ENCODE results near the gene ARL6IP1. TPM values are rescaled to one million over a fixed set of nuclear protein-coding genes. Genes with fewer than 3 reads are reported as not detected.

The ARL6IP1 gene
- total RNA-seq, 2 experiments from 2014 or later = 97.0 to 97.3 TPM

DNA sequence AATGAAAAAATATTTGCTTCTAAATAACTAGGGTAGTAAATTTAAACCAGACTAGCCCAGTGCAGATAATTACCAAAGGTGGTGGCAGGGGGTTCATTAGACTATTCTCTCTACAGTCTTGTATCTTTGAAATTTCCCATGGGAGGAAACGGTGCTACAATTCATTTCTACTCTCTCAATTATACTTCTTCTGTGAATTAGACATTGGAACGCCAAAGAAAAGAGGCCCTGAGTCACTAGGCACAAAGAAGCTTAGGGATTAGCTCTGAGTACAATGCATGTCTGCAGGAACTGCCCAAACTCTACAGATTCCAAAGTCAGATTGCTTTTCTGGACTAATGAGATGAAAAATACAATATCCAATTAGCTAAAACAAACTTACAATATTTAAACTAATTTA, 30.7 kb upstream of the ARL6IP1 start:
- no peak overlapping the region for H3K27ac Mint-ChIP-seq
- TF ChIP-seq CTCF (IDR thresholded peaks at IDR 0.05) = no peak
- CTCF ChIA-PET = interaction anchor here (0.7 to 1.3 kb wide), 2 partner anchors 10 to 25 kb away, joined by 3 read pairs; no protein-coding TSS in a partner anchor
- POLR2A ChIA-PET = no interaction called here
- ATAC-seq = no peak
- intact Hi-C loops (cut with micrococcal nuclease) = no loop called here
- peaks cover 10% of the 10 kb centered on the region for H3K4me1 Mint-ChIP-seq (ENCODE audit: low read depth)
- no peaks in the 10 kb centered on the region for H3K9me3 Mint-ChIP-seq
- DNase-seq = no peak
- peaks cover 59% of the 10 kb centered on the region for H3K36me3 Mint-ChIP-seq (ENCODE audit: low read depth)
- H3K27me3 Mint-ChIP-seq = no peaks in the 10 kb centered on the region
- H3K4me3 Mint-ChIP-seq = no peak overlapping the region

- ATAC-seq (no peak), DNase-seq (no peak)
- H3K9me3 Mint-ChIP-seq = no peaks in the 10 kb centered on the region
- no peaks in the 10 kb centered on the region for H3K27me3 Mint-ChIP-seq
- peaks cover 3% of the 10 kb centered on the region for H3K4me1 Mint-ChIP-seq (ENCODE audit: low read depth)
- no peak overlapping the region for H3K4me3 Mint-ChIP-seq
- ChIA-PET POLR2A (interaction anchor here (0.9 kb wide), 1 partner anchor 27 kb away, joined by 3 read pairs; no protein-coding TSS in a partner anchor), CTCF (interaction anchor here (2.3 kb wide), 1 partner anchor 13 kb away, joined by 6 read pairs; no protein-coding TSS in a partner anchor)
- intact Hi-C loops (cut with micrococcal nuclease) = no loop called here
- TF ChIP-seq CTCF (IDR thresholded peaks at IDR 0.05) = no peak
- H3K27ac Mint-ChIP-seq = no peak overlapping the region
- H3K36me3 Mint-ChIP-seq (ENCODE audit: low read depth) = peaks cover 39% of the 10 kb centered on the region
Measured at GRCh38 chr16:18829251-18829650, 27.9 kb upstream of the ARL6IP1 start.

- H3K27ac Mint-ChIP-seq = peak overlapping the region; percentile 43
- no peak for TF ChIP-seq CTCF (IDR thresholded peaks at IDR 0.05)
- intact Hi-C loops (cut with micrococcal nuclease) = no loop called here
Measured at GRCh38 chr16:18827890-18828289, 26.5 kb upstream of the ARL6IP1 start.

GRCh38 chr16:18816286-18816685, 14.9 kb upstream of the ARL6IP1 start:
- Mint-ChIP-seq H3K36me3 (ENCODE audit: low read depth) (peaks cover 52% of the 10 kb centered on the region), H3K27me3 (no peaks in the 10 kb centered on the region), H3K4me1 (ENCODE audit: low read depth) (peaks cover 12% of the 10 kb centered on the region), H3K27ac (peak overlapping the region; percentile 46), H3K4me3 (no peak overlapping the region), H3K9me3 (no peaks in the 10 kb centered on the region)
- ChIA-PET POLR2A (interaction anchor here (0.6 to 1.4 kb wide), 5 partner anchors 10 to 25 kb away, joined by 3 read pairs; no protein-coding TSS in a partner anchor), CTCF (interaction anchor here (0.9 to 8.9 kb wide), 3 partner anchors 13 to 40 kb away, joined by 3 to 59 read pairs (median 4); partner anchors contain the start of gene ARL6IP1)
- TF ChIP-seq CTCF (IDR thresholded peaks at IDR 0.05) = no peak
- intact Hi-C loops (cut with micrococcal nuclease) = no loop called here
- no peak for ATAC-seq
- no peak for DNase-seq

More at GRCh38 chr16:18827890-18828289, 26.5 kb upstream of the ARL6IP1 start:
- H3K9me3 Mint-ChIP-seq = no peaks in the 10 kb centered on the region
- POLR2A ChIA-PET = interaction anchor here (0.8 kb wide), 2 partner anchors 23 to 26 kb away, joined by 3 to 4 read pairs; no protein-coding TSS in a partner anchor
- DNase-seq (peak; percentile 33), ATAC-seq (no peak)
- no peak overlapping the region for H3K4me3 Mint-ChIP-seq
- no peaks in the 10 kb centered on the region for H3K27me3 Mint-ChIP-seq
- peaks cover 3% of the 10 kb centered on the region for H3K4me1 Mint-ChIP-seq (ENCODE audit: low read depth)
- peaks cover 32% of the 10 kb centered on the region for H3K36me3 Mint-ChIP-seq (ENCODE audit: low read depth)
- CTCF ChIA-PET = interaction anchor here (1.4 kb wide), 1 partner anchor 26 kb away, joined by 7 read pairs; no protein-coding TSS in a partner anchor

DNA sequence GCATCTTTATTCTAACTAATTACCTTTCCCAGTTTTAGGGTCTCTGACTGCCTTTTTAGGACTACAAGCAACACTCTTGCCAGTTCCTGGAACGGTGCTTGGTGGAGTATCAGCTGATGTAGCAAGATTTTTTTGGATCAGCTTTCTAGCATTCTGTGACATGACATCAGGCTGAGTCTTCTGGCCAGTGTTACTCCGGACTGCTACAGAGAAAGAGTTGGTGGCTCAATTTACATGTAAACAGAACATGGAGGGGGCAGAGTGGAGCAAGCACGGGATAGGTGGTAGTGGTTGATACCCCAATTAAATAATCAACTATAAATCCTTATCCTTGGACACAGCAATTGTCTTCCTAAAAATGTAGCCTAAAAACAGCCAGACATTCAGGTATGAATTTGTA, 10.6 kb upstream of the ARL6IP1 start:
- H3K9me3 Mint-ChIP-seq = no peaks in the 10 kb centered on the region
- ATAC-seq = no peak

More for the DNA sequence above, 10.6 kb upstream of the ARL6IP1 start:
- H3K27me3 Mint-ChIP-seq = no peaks in the 10 kb centered on the region
- no peak overlapping the region for H3K4me3 Mint-ChIP-seq
- H3K4me1 Mint-ChIP-seq (ENCODE audit: low read depth) = no peaks in the 10 kb centered on the region
- H3K27ac Mint-ChIP-seq = no peak overlapping the region
- H3K36me3 Mint-ChIP-seq (ENCODE audit: low read depth) = peaks cover 60% of the 10 kb centered on the region
- POLR2A ChIA-PET = no interaction called here
- DNase-seq = no peak
- TF ChIP-seq CTCF (IDR thresholded peaks at IDR 0.05) = no peak
- CTCF ChIA-PET = no interaction called here
- intact Hi-C loops (cut with micrococcal nuclease) = no loop called here

All from activated CD8-positive, alpha-beta T cell treated with anti-CD3 and anti-CD28 coated beads for 36 hours (primary cell).